Activated CD8-positive, alpha-beta T cell treated with anti-CD3 and anti-CD28 coated beads for 36 hours (primary cell): Measurements from ENCODE around the gene IL16. TPM values are rescaled to one million over a fixed set of nuclear protein-coding genes. Genes with fewer than 3 reads are reported as not detected.

ENCODE experiments used
- ATAC-seq: fragments of 200-7000 bp; cut with Tn5 transposase; one replicate; pipeline ENCODE4 v1.10.0; 2021; ENCODE audit warnings: mild to moderate bottlenecking, moderate library complexity
- CTCF ChIA-PET: fragments of 350-600 bp; sonication (Branson Sonifier 250); formaldehyde crosslinking; loops from one replicate; lab custom pipeline; 2021; ENCODE audit warnings: antibody characterized with exemption; lab: Charles Lee
- POLR2A ChIA-PET: fragments of 350-600 bp; sonication (Branson Sonifier 250); formaldehyde crosslinking; loops from one replicate; lab custom pipeline; 2021; ENCODE audit warnings: antibody characterized with exemption; lab: Charles Lee
- DNase-seq: peaks from one replicate; pipeline ENCODE4 v3.0.0-alpha.2; 2020
- H3K27ac Mint-ChIP-seq: one replicate; pipeline ENCODE4 v1.8.0; 2021; ENCODE audit warnings: mild to moderate bottlenecking, mixed read lengths
- H3K27me3 Mint-ChIP-seq: one replicate; pipeline ENCODE4 v1.8.0; 2021; ENCODE audit warnings: mixed read lengths
- H3K36me3 Mint-ChIP-seq: one replicate; pipeline ENCODE4 v1.8.0; 2021; ENCODE audit warnings: low read depth, mixed read lengths
- H3K4me1 Mint-ChIP-seq: one replicate; pipeline ENCODE4 v1.8.0; 2021; ENCODE audit warnings: low read depth, mixed read lengths
- H3K4me3 Mint-ChIP-seq: one replicate; pipeline ENCODE4 v1.8.0; 2021; ENCODE audit warnings: mild to moderate bottlenecking, moderate library complexity, mixed read lengths
- H3K9me3 Mint-ChIP-seq: one replicate; pipeline ENCODE4 v1.8.0; 2021; ENCODE audit warnings: mixed read lengths
- CTCF ChIP-seq: fragments of 200-600 bp; IDR thresholded peaks from one replicate; pipeline ENCODE4 v1.8.0; 2022; ENCODE audit warnings: antibody characterized with exemption, mild to moderate bottlenecking
- intact Hi-C: fragments of 100-400 bp; cut with micrococcal nuclease; formaldehyde crosslinking; loops from one replicate; pipeline ENCODE4 v1.10.0; 2022
- total RNA-seq, 2 experiments: library from RNA; stranded (reverse); gene quantifications; one replicate each; pipeline ENCODE4 v1.2.3, GENCODE V29; 2021

Gene IL16
- total RNA-seq, 2 experiments from 2014 or later, result 130 to 138 TPM

GRCh38 chr15:81331600-81331999 is 134.9 kb downstream of the IL16 start:
- POLR2A ChIA-PET, result interaction anchor here (0.8 kb wide), 1 partner anchor 37 kb away, joined by 3 read pairs; no protein-coding TSS in a partner anchor
- H3K9me3 Mint-ChIP-seq, result no peaks in the 10 kb centered on the region
- CTCF ChIA-PET, result interaction anchor here (3.3 to 3.5 kb wide), 2 partner anchors 57 to 66 kb away, joined by 15 to 19 read pairs; no protein-coding TSS in a partner anchor
- no peak overlapping the region for H3K4me3 Mint-ChIP-seq
- ATAC-seq, result no peak
- H3K27ac Mint-ChIP-seq, result no peak overlapping the region
- peaks cover 18% of the 10 kb centered on the region for H3K4me1 Mint-ChIP-seq
- DNase-seq, result no peak
- no peak for TF ChIP-seq CTCF
- H3K36me3 Mint-ChIP-seq, result no peaks in the 10 kb centered on the region
- H3K27me3 Mint-ChIP-seq, result no peaks in the 10 kb centered on the region
- intact Hi-C loops, result loop anchor here (5.0 kb wide), 1 partner anchor 54 kb away; no protein-coding TSS in a partner anchor

- Mint-ChIP-seq H3K9me3 (no peaks in the 10 kb centered on the region), H3K36me3 (no peaks in the 10 kb centered on the region), H3K4me1 (peaks cover 15% of the 10 kb centered on the region), H3K27ac (no peak overlapping the region), H3K4me3 (no peak overlapping the region), H3K27me3 (no peaks in the 10 kb centered on the region)
- ChIA-PET POLR2A (interaction anchor here (1.1 kb wide), 1 partner anchor 8 kb away, joined by 3 read pairs; the partner anchor contains the start of gene STARD5), CTCF (interaction anchor here (3.3 to 3.5 kb wide), 2 partner anchors 57 to 66 kb away, joined by 15 to 19 read pairs; no protein-coding TSS in a partner anchor)
- no peak for DNase-seq
- TF ChIP-seq CTCF, result no peak
- ATAC-seq, result no peak
- intact Hi-C loops, result loop anchor here (5.0 kb wide), 1 partner anchor 55 kb away; no protein-coding TSS in a partner anchor
These were observed 135.6 kb downstream of the IL16 start for GRCh38 chr15:81332326-81332725.

GRCh38 chr15:81333363-81333762 is 136.7 kb downstream of the IL16 start:
- DNase-seq, result no peak
- peaks cover 11% of the 10 kb centered on the region for H3K4me1 Mint-ChIP-seq
- TF ChIP-seq CTCF, result no peak
- intact Hi-C loops, result loop anchor here (5.0 kb wide), 1 partner anchor 56 kb away; no protein-coding TSS in a partner anchor
- CTCF ChIA-PET, result interaction anchor here (0.7 to 3.0 kb wide), 3 partner anchors 58 to 178 kb away, joined by 3 to 25 read pairs (median 7); no protein-coding TSS in a partner anchor
- no peak for ATAC-seq
- POLR2A ChIA-PET, result no interaction called here
- no peaks in the 10 kb centered on the region for H3K36me3 Mint-ChIP-seq
- no peaks in the 10 kb centered on the region for H3K27me3 Mint-ChIP-seq
- no peak overlapping the region for H3K4me3 Mint-ChIP-seq
- H3K9me3 Mint-ChIP-seq, result no peaks in the 10 kb centered on the region
- H3K27ac Mint-ChIP-seq, result no peak overlapping the region

GRCh38 chr15:81334768-81335435 is 138.2 kb downstream of the IL16 start:
- H3K4me1 Mint-ChIP-seq, result peaks cover 11% of the 10 kb centered on the region
- no peaks in the 10 kb centered on the region for H3K9me3 Mint-ChIP-seq
- ChIA-PET POLR2A (interaction anchor here (0.9 kb wide), 1 partner anchor 69 kb away, joined by 3 read pairs; no protein-coding TSS in a partner anchor), CTCF (interaction anchor here (0.6 to 8.7 kb wide), 10 partner anchors 8 to 227 kb away, joined by 3 to 50 read pairs (median 4); no protein-coding TSS in a partner anchor)
- ATAC-seq (no peak), DNase-seq (no peak)
- no peak overlapping the region for H3K4me3 Mint-ChIP-seq
- TF ChIP-seq CTCF, result no peak
- no peak overlapping the region for H3K27ac Mint-ChIP-seq
- no peaks in the 10 kb centered on the region for H3K27me3 Mint-ChIP-seq
- H3K36me3 Mint-ChIP-seq, result no peaks in the 10 kb centered on the region
- intact Hi-C loops, result loop anchor here (5.0 kb wide), 1 partner anchor 58 kb away; no protein-coding TSS in a partner anchor

GRCh38 chr15:81335631-81336030 is 139.0 kb downstream of the IL16 start:
- POLR2A ChIA-PET, result no interaction called here
- intact Hi-C loops, result no loop called here
- no peaks in the 10 kb centered on the region for H3K9me3 Mint-ChIP-seq
- H3K4me3 Mint-ChIP-seq, result no peak overlapping the region
- no peaks in the 10 kb centered on the region for H3K27me3 Mint-ChIP-seq
- ATAC-seq, result no peak
- no peak for TF ChIP-seq CTCF
- no peak for DNase-seq
- H3K4me1 Mint-ChIP-seq, result peaks cover 9% of the 10 kb centered on the region
- CTCF ChIA-PET, result interaction anchor here (0.9 to 8.7 kb wide), 10 partner anchors 8 to 227 kb away, joined by 3 to 50 read pairs (median 6); no protein-coding TSS in a partner anchor
- no peaks in the 10 kb centered on the region for H3K36me3 Mint-ChIP-seq
- no peak overlapping the region for H3K27ac Mint-ChIP-seq
